NOMO-1 treated with dmso at 0.1 percent for 144 hours (cell line): ENCODE measurements around the gene ATAT1.
A peak's percentile ranks its signal among the peaks of the same experiment; 100 is the strongest.

Source experiments
- DNase-seq: peaks from one replicate; lab custom pipeline; 2025; ENCODE audit not compliant: unreplicated experiment; lab: John Stamatoyannopoulos, UW

ATAT1 gene

DNA sequence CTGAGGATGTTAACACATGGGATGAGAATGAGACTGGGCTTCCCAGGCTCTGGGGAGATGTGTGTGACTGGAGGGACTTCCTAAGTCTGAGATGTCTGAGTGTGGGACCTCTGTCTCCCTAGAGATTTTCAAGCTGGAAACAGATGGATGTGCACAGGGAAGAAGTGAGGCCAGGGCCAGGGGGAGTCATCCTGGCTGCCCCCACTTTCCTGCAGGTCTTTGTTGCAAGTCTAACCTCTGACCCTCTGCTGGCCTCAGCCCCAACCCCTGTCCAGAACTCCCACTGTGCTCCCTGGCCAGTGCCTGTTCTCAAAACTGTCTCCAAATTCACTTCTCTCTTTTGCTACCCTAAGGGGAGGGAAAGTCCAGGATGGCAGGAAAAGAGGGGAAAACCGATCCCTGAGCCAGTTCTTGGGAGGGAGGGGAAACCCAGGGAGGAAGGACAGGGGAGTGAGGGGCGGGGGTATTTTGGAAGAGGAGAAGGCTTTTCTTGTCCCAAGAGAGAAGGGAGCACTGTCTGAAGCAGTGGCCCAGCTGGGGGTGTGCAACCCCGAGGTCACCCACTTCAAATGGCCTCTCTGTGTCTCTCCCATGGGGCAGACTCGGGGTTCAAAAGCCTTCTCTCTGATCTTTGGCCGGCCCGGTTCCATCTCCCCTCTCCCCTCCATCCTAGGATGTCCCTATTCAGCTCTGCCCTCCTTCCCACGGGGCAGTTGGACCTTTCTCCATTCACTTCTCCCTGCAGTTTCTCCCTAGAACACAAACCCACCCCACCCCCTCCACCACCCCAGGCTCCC lies 56.7 kb downstream of the ATAT1 start:
- DNase-seq: no peak

DNA sequence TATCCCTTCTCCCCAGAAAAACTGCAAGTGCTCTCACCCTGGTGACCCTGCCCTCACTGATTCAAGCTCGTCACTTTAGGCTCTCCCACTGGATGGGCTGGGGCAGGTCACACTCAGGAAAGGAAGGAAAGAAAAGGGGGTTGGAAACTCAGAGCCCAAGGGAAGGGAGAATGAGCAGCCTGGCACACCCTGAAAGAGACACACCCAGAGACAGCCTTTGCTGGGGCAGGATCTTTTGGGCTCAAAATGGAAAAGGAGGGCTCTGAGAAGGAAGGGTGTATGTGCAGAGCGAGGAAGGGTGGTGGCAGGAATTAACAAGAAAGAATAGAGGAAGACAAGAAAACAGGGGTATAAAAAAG lies 57.3 kb downstream of the ATAT1 start:
- no peak for DNase-seq

DNA sequence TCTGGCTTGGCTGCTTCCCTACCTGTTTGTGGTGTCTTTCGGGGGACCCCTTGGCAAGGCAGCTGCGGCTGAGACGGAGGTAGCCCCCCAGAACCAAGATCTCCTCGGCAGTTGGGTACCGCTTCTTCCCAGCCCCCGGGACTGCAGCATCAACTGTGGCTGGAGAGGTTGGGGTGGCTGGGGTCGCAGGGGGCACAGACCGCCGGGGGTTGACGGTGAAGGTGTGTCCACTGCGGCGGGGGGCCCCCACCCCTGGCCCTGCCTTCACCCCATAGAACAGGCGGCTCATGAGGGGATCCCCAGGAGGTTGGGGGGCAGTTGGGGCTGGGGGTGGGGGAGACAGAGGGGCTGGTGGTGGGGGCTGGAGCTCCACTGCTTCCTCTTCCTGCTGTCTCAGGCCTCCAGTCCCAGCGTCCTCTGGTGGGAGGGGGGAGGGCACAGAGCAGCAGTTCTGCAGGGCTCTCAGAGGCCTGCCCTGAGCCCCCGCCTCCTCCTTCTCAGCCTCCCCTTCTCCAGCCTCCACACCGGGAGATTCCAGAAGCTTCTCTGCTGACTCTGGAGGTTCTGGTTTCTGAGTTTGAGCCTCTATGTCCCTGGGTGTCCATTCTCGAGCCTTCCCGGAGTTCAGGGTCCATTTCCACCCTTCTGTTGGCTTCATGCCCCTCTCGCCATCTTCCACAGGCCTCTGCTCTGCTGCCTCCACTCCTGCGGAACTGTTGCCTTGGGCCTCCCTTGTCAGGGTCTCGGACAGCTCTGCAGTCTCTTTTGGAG lies 57.9 kb downstream of the ATAT1 start:
- DNase-seq: peak; percentile 59

DNA sequence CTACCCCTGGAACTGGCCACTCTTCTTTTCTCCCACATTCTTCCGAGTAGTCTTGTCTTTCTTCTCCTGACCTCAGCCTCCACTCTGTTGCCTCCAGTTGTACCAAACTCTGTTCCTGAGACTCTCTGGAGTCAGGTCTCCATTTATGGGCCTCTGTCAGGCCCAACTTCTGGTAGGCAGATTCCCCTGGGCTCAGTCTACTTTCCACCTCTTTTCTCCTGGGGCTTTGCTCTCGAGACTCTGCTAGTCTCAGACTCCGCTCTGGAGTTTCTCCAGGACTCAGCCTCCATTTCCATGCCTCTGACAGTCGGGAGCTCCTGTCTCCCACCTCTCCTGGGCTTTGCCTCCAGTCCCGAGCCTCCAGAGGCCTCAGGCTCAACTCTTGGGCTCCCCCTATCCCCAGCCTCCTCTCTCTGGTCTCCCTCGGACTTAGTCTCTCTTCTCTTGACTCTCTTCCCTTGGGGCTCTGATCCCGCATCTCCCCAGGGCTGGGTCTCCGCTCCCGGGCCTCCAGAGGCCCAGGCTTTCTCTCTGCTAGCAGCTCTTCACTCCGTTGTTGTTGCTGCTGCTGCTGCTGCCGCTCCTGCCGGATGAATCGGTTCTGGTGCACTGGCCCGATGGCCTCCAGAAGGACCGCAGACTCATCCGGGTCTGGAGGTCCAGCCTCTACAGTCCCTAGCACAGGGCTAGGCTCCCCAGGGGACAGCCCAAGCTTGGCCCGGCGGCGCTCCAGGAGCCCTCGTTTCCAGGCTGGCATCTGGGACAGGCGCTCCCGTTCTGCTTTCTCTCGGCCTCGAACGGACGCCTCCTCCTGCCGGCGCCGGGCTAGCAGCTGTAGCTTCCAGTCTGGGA lies 58.7 kb downstream of the ATAT1 start:
- DNase-seq: peak; percentile 13

DNA sequence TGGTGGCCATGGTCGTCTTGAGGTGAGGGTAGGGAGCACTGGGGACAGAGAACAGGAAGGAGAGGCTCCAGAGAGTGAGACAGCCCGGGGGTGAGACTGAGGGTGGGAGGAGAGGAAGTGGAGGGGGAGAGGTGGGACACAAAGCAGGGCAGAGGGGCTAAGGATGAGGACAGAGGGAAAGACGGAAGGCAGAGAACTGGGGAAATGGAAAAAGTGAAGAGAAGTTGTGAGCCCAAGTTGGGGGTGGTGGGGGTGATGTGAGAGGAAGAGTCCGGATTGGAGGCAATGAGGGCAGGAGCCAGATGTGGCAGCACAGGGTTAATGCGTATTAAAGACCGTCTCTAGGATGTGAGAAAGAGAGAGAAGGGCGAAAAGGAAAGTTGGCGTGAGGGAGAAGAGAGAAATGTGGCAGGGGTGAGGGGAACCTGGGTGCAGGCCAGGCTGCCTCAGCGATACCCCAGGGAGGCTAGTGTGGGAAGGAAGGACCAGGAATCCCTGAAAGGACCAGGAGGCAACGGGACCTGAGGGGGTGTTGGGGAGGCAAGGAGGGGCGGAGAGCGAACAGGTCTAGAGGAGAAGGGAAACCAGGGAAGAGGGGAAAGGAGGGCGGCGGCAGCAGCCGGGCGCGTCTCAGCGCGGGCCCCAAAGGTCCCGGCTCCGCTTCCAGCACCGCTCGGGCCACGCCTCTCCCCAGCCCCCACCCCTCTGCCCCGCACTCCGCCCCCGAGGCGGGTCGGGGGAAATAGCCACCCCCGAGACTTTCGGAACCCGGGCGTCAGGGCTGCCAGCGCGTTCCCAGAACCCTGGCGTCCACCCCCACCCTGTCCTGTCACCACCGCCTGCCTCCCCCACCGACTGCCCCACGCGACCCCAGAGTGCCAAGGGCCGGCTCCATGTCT lies 59.6 kb downstream of the ATAT1 start, which contains the start of gene PPP1R18:
Gene PPP1R18 (minus strand): TSS at position 637 of the 899 bp plus-strand sequence. CDS start 627 bp downstream, at position 10.
- DNase-seq: peak; percentile 25

DNA sequence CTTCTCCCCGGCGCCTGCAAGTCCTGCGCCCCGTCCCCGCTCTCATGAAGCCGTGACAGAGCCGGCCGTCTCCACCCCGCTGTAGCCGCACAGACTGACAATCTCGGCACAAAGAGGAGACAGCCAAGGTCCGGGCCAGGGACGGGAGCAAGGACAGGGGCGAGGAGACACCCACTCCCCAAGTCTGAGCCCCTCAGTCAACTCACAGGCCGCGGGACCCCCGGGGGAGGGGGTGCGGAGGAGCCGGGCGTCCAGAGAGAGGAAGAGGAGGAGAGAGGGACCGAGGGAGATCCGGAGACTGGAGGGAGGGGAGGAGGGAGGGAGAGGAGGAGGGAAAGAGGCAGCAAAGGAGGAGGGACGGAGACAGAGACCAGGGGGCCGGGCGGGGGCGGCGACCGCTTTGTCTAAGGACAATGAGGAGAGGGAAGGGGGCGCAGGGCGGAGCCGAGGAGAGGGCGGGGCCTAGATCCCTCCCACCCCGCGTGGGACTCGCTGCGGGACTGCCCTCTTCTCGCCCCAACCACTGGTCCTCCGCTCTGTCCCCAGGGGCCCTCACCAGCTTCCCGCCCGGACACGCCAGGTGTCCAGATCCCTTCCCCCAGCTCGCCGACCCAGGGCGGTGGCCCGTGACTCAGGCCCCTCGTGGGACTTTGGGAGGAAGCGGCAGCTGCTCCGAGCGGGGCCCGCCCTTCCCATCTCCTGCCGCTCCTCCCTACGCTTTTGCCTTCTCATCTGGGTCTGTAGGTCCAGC lies 60.4 kb downstream of the ATAT1 start:
- DNase-seq: peak; percentile 80

DNA sequence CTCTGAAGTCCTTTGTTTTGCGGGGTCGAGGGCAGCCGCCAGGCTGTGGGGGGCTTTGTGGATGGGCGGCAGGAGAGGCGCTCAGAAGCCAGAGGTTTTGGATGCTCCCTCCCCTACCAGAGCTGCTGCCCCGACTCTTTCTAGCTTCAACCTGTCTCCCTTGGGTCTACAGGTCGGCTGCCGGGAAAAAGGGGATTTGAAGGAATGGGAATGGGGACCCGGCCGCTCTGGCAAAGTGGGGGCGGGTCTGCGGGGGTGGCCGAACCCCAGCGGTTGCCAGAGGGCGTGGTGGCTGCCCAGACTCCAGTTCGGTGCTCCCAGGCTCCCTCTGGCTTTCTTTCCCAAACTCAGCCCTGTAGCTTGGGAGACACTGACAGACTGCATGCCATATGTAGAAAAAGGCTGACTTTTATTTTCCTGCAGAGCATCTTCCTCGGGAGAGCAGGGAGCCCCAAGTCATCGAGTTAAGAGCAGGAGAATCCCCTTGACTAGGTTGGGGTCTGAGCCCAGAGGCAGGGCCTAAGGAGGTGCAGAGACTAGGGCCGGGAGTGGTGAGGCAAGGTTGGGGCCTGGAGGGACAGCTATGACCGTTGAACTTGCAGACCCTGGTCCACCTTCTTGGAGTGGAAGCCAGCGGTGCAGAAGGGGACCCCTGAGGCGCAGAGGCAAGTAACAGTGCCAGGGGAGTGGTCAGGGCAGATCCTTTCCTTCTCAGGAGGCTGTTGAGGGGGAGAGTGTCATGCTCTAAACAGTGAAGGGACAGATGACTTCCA lies 61.2 kb downstream of the ATAT1 start:
- DNase-seq: no peak

DNA sequence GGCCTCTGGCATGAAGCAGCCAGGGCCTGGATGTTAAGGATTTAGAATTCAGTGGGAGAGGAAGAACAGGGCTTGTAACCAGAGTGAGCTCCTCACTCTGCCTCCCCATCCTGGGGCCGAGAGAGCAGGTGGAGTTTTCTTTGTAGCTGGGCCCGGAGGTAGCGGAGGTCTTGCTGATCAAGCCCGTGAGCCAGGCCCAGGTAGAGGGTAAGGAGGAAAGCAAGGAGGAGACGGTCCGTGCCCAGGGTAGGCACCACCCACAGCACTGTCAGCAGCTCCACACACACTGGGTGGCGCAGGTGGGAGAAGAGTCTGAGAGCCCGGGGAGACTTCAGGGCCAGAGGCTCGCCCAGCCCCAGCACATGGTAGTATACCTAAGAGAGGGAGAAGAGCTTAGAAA lies 61.9 kb downstream of the ATAT1 start:
- no peak for DNase-seq

DNA sequence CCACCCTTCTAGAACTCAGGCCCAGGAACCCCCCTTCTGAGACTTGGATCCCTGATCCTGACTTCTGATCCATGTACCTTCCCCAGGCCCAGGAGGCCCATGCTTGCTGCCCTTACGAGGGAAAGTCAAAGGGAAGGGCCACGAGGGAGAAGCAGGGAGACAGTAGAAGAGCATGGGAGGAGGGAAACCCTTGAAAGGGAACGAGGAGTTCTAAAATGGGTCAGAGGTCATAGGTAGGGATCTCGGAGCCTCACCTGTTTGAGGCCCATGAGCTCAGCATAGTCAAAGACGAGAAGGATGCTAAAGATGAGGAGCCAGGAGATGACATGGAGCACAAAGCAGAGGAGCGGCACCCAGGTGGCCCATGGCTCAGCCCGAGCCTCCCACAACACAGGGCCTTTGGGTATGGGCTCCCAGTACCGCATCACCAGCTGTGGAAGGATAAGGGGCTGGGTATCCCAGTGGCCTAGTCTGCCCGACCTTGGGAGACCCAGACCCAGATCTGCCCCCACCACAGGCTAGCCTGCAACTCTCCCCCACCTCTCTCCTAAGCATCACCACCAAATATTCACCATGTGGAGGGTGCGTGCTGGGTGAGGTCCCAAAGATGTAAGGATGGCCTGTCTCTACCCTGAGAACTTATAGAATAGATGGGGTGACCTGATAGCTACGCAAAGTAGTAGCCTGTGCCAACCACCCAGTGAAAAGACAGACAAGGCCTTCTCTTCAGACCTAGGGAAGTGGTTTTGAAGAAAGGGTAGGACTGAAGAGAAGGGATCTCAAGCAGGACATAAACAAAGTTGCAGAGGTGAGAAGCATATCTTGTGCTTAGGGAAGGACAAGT lies 62.6 kb downstream of the ATAT1 start:
- no peak for DNase-seq

DNA sequence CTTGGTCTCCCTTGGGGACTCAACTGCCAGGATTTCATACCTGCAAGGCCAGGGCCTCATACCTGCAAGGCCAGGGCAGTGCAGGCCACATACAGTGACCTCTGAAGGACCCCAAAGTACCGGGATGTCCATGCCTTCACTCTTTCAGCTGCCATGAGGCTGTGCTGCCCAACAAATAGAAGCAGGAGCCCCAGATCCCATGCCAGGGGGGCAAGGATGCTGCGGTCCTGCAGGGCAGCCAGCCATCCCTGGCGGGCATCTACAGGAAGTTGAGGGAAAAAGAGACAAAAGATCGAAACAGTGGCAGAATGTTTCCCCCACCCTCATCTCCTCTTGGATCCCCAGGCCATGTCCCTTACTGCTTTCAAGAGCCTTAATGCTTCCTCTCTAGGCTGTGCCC lies 63.3 kb downstream of the ATAT1 start:
- DNase-seq: no peak

DNA sequence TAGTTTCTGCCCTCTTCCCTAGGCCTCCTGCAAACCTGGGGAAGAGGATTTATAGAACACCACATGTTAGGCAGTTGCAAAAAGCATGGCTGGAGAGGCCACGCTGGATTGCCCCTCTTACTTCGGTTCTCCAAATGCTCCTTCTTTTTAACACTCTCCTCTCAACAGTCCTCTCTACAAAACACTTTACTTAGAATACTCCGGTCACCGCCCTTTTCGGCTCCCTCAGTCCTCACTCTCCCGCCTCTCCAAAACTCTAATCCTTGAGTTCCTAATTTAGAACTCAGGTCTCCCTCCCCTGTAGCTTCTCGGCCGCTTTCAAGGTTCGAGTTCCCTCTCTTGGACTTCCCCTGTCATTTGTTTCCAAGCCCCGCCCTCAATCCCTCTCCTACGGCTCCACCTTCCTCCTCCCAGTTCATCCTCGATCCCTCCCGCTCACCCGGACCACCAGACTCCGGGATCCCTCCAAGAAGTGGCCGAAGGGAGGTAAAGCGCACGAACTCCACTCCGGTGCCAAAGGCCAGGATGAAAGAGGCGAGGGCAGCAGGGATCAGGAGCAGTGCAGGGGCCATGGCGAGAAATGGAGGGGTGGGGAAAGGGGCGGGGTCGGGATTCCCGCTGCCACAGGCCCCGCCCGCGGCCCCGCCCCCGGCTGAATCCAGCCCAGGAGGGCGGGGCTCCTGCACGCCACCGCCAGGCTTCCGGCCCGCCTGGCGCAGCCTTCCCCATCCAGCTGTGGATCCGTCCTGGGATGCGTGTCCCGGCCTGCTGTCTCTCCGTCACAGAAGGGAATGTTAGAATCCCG lies 63.9 kb downstream of the ATAT1 start, which contains the start of gene NRM:
Gene NRM (minus strand): TSS at position 582 of the 805 bp plus-strand sequence. CDS start 10 bp downstream, at position 572.
- peak; percentile 80 for DNase-seq

DNA sequence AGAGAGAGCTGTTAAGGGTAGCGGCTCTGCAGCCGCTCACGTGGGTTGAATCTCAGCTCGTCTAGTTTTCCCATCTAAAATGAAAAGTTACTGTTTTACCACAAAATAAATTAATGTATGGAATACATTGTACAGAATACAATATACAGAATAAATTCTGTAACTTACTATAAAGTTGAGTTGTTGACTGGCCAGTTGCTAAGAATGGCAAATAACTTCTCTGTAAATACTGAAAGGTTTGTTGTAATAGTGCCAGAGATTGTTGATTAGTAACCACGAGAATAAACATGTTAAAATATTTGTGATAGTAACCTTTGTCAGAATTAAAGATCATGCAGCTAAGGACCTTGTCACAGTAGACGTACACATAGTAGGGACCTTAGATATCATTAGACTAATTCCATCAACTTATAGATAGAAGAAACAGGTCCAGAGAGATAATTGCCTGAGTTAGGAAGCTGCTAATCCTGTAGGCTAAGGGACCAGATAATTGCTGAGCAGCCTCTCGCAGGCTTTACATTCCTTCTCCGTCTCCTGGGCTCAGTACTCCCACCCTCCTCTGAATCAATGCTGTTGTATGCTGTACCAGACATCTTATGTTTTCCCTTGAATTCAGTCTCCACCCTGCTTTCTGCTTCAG lies 64.7 kb downstream of the ATAT1 start:
- DNase-seq: no peak
